DND-41 (cell line): ENCODE data around the gene DIAPH3.

Experiments used
- ATAC-seq: fragments of 200-7000 bp; cut with Tn5 transposase; 3 replicates; pipeline ENCODE4 v1.9.1; 2021; ENCODE audit warnings: low read depth; ENCODE audit not compliant: insufficient read depth
- DNase-seq: peaks from one replicate; pipeline ENCODE4 v3.0.0-alpha.2; 2020
- H2AFZ ChIP-seq: 2 replicates; pipeline ENCODE4 v1.6.0; 2012; ENCODE audit warnings: low read depth, low read length
- H3K27ac ChIP-seq: 2 replicates; pipeline ENCODE4 v1.5.1; 2012; ENCODE audit warnings: low read length, inconsistent platforms
- H3K27me3 ChIP-seq: fragments of 200-600 bp; sonication (generic); 2 replicates; pipeline ENCODE4 v1.6.0; 2012; ENCODE audit warnings: low read length, mild to moderate bottlenecking, inconsistent platforms; ENCODE audit not compliant: insufficient read depth, poor library complexity
- H3K36me3 ChIP-seq: 2 replicates; pipeline ENCODE4 v1.5.1; 2012; ENCODE audit warnings: low read length, inconsistent platforms; ENCODE audit not compliant: insufficient read depth
- H3K4me1 ChIP-seq: 2 replicates; pipeline ENCODE4 v1.5.1; 2012; ENCODE audit warnings: mild to moderate bottlenecking, low read length; ENCODE audit not compliant: insufficient read depth
- H3K4me2 ChIP-seq: 2 replicates; pipeline ENCODE4 v1.6.0; 2012; ENCODE audit warnings: mild to moderate bottlenecking, moderate library complexity, low read length, inconsistent platforms; ENCODE audit not compliant: insufficient read depth
- H3K4me3 ChIP-seq, 2 experiments: fragments of 200-600 bp in 1 of 2; shearing (Covaris generic) in 1 of 2; 2 replicates each; pipeline ENCODE4 v1.5.1; 2012 to 2016; ENCODE audit warnings: inconsistent platforms in 2 of 2, low read length in 2 of 2, mild to moderate bottlenecking in 2 of 2, low read depth in 1 of 2, moderate library complexity in 1 of 2
- H3K79me2 ChIP-seq: 2 replicates; pipeline ENCODE4 v1.6.0; 2012; ENCODE audit warnings: low read length, inconsistent platforms; ENCODE audit not compliant: insufficient read depth
- H3K9ac ChIP-seq: 2 replicates; pipeline ENCODE4 v1.6.0; 2012; ENCODE audit warnings: low read depth, mild to moderate bottlenecking, inconsistent platforms, low read length, moderate library complexity
- H3K9me3 ChIP-seq: 2 replicates; pipeline ENCODE4 v1.5.1; 2012; ENCODE audit warnings: low read length, moderate library complexity, mild to moderate bottlenecking, inconsistent platforms; ENCODE audit not compliant: insufficient read depth, severe bottlenecking
- H4K20me1 ChIP-seq: 2 replicates; pipeline ENCODE4 v1.6.0; 2012; ENCODE audit warnings: low read length; ENCODE audit not compliant: insufficient read depth
- CTCF ChIP-seq: IDR thresholded peaks from 2 replicates; pipeline ENCODE4 v1.5.1; 2012; ENCODE audit warnings: borderline replicate concordance, low read length, moderate library complexity, mild to moderate bottlenecking; ENCODE audit not compliant: poor library complexity, severe bottlenecking; ENCODE audit errors: extremely low read depth
- EZH2 ChIP-seq: IDR thresholded peaks from 3 replicates; pipeline ENCODE4 v1.6.1; 2012; ENCODE audit warnings: borderline replicate concordance, low read depth, mild to moderate bottlenecking, moderate library complexity, low read length, inconsistent platforms; ENCODE audit not compliant: severe bottlenecking

The DIAPH3 gene

DNA sequence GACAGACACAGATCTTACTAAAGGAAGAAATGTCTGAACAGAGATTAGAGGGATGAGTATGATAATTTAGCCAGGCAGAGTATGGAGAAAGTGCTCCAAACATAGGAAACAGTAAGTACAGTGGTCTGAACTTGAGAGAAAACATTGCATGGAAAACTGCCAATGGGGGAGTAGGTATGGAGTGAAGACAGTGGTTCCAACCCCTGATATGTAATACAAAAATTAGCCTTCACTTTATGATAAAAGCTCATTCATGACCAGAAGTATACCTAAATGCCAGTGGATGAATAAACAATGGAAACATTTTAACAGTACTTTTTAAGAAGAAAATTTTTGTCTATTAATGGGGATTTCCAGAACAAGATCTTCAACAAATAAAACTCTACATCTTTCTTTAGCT, 334.0 kb downstream of the DIAPH3 start:
- no peak overlapping the region for H3K9ac ChIP-seq
- H3K4me3 ChIP-seq, result no peak overlapping the region
- DNase-seq (no peak), ATAC-seq (no peak)
- H3K79me2 ChIP-seq, result no peaks in the 10 kb centered on the region
- H4K20me1 ChIP-seq, result no peaks in the 10 kb centered on the region
- TF ChIP-seq CTCF, result no peak
- no peak for TF ChIP-seq EZH2
- no peak overlapping the region for H2AFZ ChIP-seq
- no peaks in the 10 kb centered on the region for H3K9me3 ChIP-seq
- no peaks in the 10 kb centered on the region for H3K4me1 ChIP-seq
- H3K27me3 ChIP-seq, result no peaks in the 10 kb centered on the region
- H3K4me2 ChIP-seq, result no peak overlapping the region
- H3K36me3 ChIP-seq, result peaks cover 2% of the 10 kb centered on the region; the same call in 1 of the 2 replicates
- no peak overlapping the region for H3K27ac ChIP-seq

DNA sequence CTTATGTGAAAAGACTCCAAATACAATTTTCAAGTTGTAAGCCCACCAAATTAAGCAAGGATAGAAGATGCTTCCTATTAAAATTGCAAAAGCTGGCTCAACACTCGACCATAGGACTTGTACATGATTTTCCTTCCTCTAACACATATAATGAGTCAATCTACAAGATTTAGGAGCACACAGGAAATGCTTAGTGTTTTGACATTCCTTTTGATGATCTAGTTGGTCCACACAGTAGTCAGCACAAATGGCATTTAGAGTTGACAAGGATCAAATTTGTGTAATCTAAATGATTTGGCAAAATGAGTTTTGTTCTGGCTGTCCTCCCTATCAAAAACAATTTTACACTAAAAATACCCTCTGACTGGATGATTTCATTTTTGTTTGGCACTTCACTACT, 340.2 kb downstream of the DIAPH3 start:
- Histone ChIP-seq H3K79me2 (no peaks in the 10 kb centered on the region), H2AFZ (no peak overlapping the region), H3K27ac (no peak overlapping the region), H3K4me3 (no peak overlapping the region), H4K20me1 (no peaks in the 10 kb centered on the region), H3K9me3 (no peaks in the 10 kb centered on the region), H3K27me3 (no peaks in the 10 kb centered on the region), H3K4me1 (no peaks in the 10 kb centered on the region), H3K36me3 (no peaks in the 10 kb centered on the region; the same call in 1 of the 2 replicates), H3K4me2 (no peak overlapping the region), H3K9ac (no peak overlapping the region)
- TF ChIP-seq EZH2 (no peak), CTCF (no peak)
- no peak for DNase-seq
- ATAC-seq, result no peak

DNA sequence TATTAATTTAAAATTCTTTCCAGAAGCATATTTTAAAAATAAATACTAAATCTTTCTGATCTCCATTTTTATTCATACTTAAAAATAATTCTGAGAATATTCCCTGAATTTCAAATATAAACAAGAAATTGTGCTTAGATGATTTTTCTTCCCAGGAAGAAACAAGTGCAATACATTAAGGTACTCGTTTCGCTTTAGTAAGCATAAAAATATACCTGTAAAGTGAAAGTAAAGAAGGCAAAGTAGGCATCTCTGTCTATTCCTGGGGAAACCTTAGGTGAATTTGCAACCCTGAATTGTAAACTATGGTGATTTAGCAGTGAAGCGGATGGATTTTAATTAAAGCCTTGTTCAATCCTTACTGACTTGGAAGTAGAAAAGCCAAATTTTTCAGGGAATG, 354.2 kb downstream of the DIAPH3 start:
- TF ChIP-seq CTCF (no peak), EZH2 (no peak)
- no peak overlapping the region for H3K4me2 ChIP-seq

GRCh38 chr13:59806801-59807200, 356.9 kb downstream of the DIAPH3 start:
- H3K9ac ChIP-seq, result no peak overlapping the region
- no peak overlapping the region for H2AFZ ChIP-seq
- H3K4me2 ChIP-seq, result no peak overlapping the region
- no peaks in the 10 kb centered on the region for H3K79me2 ChIP-seq
- ATAC-seq, result no peak
- TF ChIP-seq EZH2 (no peak), CTCF (no peak)
- no peak overlapping the region for H3K4me3 ChIP-seq
- no peaks in the 10 kb centered on the region for H3K36me3 ChIP-seq
- H3K4me1 ChIP-seq, result no peaks in the 10 kb centered on the region
- DNase-seq, result no peak
- H3K27ac ChIP-seq, result no peak overlapping the region
- H3K9me3 ChIP-seq, result no peaks in the 10 kb centered on the region
- H3K27me3 ChIP-seq, result no peaks in the 10 kb centered on the region
- no peaks in the 10 kb centered on the region for H4K20me1 ChIP-seq

More for the DNA sequence above, 354.2 kb downstream of the DIAPH3 start:
- Histone ChIP-seq H3K79me2 (no peaks in the 10 kb centered on the region), H3K4me1 (no peaks in the 10 kb centered on the region), H4K20me1 (no peaks in the 10 kb centered on the region), H3K9ac (no peak overlapping the region), H3K27me3 (no peaks in the 10 kb centered on the region), H3K36me3 (no peaks in the 10 kb centered on the region), H3K4me3 (no peak overlapping the region), H2AFZ (no peak overlapping the region), H3K27ac (no peak overlapping the region), H3K9me3 (no peaks in the 10 kb centered on the region)
- no peak for ATAC-seq
- no peak for DNase-seq
